Skin epidermis (tissue), 12 donors: ENCODE results near the gene HPS6.

Source experiments
- H3K27ac ChIP-seq, 21 experiments: fragments of 200-600 bp; sonication (generic) in 11 of 21; one replicate each; pipeline ENCODE4 v1.5.0; 2020; ENCODE audit warnings: mild to moderate bottlenecking in 3 of 21, inconsistent platforms in 2 of 21, moderate library complexity in 2 of 21
- H3K4me3 ChIP-seq, 7 experiments: fragments of 200-600 bp; sonication (generic) in 2 of 7; one replicate each; pipeline ENCODE4 v1.5.0; 2020; ENCODE audit warnings: inconsistent platforms in 2 of 7, mild to moderate bottlenecking in 2 of 7, moderate library complexity in 1 of 7

Gene HPS6

DNA sequence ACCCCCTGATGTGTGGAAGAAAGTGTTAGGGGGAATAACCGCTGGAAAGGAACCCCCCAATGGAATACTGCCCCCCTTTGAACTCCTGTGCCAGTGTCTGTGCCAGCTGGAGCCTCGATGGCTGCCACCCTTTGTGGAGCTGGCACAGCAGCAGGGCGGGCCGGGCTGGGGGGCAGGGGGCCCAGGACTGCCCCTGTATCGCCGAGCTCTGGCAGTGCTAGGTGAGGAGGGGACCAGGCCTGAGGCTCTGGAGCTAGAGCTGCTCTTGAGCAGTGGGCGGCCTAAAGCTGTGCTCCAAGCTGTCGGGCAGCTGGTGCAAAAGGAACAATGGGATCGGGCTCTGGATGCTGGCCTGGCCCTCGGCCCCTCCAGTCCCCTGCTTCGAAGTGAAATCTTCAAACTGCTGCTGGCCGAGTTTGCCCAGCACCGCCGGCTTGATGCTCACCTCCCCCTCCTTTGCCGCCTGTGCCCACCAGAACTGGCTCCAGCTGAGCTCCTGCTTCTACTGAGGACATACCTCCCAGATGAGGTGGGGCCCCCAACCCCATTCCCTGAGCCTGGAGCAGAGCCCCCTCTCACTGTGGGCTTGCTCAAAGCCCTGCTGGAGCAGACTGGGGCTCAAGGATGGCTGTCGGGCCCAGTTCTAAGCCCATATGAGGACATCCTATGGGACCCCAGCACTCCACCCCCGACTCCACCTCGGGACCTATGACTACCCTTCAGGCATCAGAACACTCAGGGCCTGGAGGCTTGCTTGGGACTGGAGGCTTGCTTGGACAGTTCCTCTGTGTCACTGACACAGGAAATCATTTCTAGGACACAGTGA, 2.2 kb downstream of the HPS6 start:
- Histone ChIP-seq H3K4me3 (peak overlapping the region in 1 of 7 experiments; percentile 82), H3K27ac (peak overlapping the region in 4 of 21 experiments; percentile 8 to 97 (median 54))

DNA sequence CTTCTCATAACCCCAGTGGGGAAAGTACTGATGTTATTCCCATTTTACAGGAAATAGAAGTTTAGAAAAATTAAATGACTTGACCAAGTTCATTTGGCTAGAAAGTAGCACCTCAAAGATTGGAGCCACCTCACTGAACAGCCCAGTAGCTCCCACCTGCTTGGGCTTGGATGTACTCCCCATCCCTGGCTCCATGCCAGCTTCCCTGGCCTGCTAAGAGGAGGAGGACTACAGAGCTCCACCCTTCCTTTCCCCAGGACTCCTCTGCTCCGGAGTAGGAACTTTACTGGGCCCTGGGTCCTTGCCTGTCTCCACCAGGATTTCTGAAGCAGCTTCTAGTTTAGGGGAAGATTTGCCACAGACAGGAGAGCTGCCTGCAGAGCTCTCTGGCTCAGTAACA, 3.1 kb downstream of the HPS6 start:
- Histone ChIP-seq H3K27ac (peak overlapping the region in 1 of 21 experiments; percentile 1), H3K4me3 (no peak overlapping the region)

DNA sequence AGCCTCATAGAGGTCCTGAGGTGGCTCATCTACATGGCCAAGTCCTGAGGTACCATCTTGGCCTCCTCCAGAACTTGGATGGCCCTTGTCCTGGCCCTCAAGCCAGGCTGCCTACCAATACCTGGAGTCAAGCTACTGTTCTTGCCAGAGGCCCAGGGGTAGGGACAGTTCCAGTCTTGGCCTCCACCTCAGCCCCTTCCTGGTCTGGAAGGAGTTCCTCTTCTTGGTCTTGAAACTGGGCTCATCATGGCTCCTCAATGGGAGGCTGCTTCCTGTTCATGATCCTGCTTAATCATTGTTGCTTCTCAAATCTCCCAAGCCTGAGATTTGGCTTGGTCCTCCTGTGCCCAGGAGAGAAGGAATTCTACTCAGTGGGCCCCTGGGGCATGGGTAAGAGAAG, 3.9 kb downstream of the HPS6 start:
- H3K27ac ChIP-seq, result peak overlapping the region in 3 of 21 experiments; percentile 20 to 44 (median 25)
- no peak overlapping the region for H3K4me3 ChIP-seq

DNA sequence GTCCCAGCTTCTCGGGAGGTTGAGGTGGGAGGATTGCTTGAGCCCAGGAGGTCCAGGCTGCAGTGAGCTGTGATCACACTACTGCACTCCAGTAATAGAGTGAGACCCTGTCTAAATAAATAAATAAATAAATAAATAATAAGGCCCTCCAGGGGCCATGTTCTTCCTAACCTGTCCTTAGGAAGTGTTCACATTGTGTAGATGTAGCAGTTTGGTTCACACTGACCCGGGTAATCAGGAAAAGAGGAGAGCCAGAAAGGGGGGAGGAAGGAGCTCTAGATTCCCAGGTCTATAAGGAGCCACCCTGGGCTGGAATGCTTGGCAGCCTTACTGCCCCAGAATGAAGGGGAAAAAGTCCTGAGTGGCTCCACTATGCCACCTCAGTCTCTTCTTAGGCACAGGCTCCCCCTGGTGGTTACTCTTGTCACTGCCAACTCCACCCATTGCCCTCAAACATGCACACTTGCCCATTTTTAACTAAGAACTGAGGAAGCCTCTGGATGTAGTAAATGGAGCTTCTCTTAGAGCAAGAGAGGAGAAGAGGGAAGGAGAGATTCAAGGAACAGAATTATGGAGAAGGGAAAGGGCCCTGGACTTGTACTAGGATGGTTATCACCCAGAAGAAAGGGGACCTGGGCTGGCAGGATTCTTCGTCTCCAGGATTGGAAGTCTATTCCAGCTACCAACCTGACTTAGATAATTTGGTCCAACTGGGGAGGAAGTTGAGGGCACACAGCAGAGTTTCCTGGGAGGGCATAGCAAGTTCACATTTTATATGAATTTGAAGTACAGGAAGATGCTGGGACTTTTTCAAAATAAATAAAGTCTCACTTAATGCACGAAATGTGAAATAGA, 7.8 kb downstream of the HPS6 start:
- H3K4me3 ChIP-seq, result no peak overlapping the region

DNA sequence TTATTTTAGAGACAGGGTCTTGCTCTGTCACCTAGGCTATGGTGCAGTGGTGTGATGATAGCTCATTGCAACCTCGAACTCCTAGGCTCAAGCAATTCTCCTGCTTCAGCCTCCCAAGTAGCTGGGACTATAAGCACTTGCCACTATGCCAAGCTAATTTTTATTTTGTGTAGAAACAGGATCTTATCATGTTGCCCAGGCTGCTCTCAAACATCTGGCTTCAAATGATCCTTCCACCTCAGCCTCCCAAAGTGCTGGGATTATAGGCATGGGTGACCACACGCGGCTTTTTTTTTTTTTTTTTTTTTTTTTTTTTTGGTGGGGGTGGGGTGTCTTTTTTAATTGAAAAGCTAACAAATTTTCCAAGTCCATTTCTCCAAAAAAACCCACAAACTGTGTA, 18.4 kb downstream of the HPS6 start:
- H3K27ac ChIP-seq, result no peak overlapping the region
- H3K4me3 ChIP-seq, result no peak overlapping the region

More for the DNA sequence above, 7.8 kb downstream of the HPS6 start:
- H3K27ac ChIP-seq, result no peak overlapping the region

DNA sequence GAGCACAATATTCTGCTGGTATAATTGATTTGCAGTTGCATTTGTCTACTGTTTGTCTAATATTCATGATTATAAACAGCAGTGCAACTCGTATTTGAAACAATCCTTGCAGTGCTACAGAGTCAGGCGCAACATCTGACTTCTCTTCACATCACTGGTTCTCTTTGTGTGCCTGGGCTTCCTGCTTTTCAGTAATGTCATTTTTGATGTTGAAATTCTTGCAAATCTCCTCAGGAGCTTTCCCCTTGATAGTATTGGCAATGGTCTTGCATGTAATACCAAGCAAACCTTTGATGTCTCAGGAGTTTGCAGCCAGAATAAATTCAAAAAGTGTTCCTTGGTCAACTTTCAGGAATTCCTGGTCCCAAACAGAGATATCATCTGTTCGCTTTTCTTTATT, 20.2 kb downstream of the HPS6 start:
- H3K27ac ChIP-seq, result no peak overlapping the region
- no peak overlapping the region for H3K4me3 ChIP-seq

DNA sequence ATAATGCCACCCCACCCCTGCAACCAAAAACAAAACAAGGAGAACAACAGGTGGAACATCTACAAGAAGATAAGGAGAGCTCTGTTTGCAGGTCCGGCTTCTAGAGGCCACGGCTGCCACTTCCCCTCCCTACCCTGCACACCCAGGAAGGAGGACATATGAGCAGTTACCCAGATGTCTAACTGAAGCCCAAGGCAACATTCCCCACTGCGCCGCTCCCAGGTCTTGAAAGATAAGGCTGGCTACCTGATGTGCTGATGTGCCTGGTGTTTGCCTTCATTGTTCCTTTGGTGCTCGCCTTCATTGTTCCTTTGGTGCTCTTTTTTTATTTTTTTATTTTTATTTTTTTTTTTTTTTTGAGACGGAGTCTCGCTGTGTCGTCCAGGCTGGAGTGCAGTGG, 21.0 kb downstream of the HPS6 start:
- Histone ChIP-seq H3K4me3 (no peak overlapping the region), H3K27ac (no peak overlapping the region)

DNA sequence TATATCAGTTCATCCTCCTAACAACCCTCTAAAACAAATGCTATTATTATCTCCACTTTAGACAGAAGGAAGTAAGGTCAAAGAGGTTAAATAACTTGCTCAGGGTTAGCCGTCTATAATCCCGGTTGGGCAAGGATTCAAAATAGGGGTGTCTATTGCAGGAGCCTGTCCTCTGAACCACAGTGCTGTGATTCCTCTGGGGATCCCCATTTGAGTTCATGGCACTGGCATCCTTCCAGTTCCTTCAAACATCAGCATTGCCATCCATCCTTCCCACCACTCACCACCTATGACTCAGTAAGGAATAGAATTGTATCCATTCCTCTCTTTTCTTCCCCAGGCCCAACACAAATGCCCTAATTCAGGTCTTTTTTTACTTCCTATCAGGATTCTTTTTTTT, 25.6 kb downstream of the HPS6 start:
- Histone ChIP-seq H3K27ac (no peak overlapping the region), H3K4me3 (no peak overlapping the region)

DNA sequence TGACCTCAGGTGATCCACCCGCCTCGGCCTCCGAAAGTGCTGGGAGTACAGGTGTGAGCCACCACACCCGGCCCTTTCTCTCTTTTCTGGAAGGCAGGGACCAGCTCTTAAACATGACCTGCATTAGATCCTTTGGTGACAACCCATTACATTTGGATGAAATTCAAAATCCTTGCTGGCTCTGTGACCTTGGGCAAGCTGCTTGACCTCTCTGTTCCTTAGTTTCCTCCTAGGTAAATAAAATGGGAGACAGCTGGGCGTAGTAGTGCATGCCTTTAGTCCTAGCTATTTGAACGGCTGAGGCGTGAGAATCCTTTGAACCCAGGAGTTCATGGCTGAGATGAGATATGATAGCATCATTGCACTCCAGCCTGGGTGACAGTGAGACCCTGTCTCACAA, 31.3 kb downstream of the HPS6 start:
- Histone ChIP-seq H3K4me3 (no peak overlapping the region), H3K27ac (no peak overlapping the region)

DNA sequence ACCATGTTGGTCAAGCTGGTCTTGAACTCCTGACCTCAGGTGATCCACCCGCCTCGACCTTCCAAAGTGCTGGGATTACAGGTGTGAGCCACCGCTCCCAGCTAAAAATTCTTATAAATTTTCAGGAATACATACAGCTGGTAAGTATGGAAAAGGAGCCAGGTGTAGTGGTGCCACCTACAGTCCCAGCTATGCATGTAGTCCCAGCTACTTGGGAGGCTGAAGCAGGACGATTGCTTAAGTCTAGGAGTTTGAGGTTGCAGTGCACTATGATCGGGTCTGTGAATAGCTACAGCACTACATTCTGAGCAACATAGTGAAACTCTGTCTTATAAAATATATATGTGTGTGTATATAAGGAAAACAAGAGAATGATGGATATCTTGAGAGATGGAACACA, 36.0 kb downstream of the HPS6 start:
- Histone ChIP-seq H3K4me3 (no peak overlapping the region), H3K27ac (no peak overlapping the region)

DNA sequence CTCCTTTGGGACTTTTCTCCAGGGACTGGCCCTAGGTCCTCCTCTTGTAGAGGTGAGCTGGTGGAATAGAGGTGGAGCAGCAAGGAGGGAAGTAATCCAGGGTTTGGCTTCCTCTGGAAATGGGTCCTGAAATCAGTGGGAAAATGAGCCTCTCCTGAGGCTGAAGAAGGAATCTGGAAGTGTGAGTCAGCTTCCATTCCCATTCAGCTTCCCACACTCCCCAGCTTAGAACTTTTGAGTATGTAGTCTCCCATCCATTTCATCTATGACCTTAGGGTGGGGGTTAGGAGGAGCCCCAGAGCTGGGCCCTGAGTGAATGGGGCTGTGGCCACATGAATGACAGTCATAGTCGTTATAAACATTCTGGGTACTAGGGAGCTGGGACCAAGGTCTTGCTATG, 37.3 kb downstream of the HPS6 start:
- Histone ChIP-seq H3K27ac (no peak overlapping the region), H3K4me3 (no peak overlapping the region)

DNA sequence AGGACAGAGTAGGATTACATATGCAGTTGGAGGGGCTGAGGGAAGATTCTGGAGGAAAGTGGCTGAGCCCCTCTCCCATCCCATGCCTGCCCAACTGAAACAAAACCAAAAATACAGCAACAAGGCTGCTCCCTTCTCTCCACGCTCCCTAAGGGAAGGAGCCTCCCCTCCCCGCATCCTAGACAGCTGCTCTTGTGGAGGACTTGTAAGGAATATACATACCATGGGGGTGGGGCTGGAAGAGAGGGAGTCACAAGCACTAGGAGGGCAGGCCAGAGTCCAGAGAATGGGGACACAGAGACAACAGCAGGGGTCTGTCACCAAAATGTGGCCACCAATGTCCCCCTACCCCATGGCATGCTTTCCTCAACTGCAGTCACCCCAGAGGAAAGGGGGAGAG, 41.8 kb downstream of the HPS6 start:
- Histone ChIP-seq H3K27ac (no peak overlapping the region), H3K4me3 (no peak overlapping the region)

DNA sequence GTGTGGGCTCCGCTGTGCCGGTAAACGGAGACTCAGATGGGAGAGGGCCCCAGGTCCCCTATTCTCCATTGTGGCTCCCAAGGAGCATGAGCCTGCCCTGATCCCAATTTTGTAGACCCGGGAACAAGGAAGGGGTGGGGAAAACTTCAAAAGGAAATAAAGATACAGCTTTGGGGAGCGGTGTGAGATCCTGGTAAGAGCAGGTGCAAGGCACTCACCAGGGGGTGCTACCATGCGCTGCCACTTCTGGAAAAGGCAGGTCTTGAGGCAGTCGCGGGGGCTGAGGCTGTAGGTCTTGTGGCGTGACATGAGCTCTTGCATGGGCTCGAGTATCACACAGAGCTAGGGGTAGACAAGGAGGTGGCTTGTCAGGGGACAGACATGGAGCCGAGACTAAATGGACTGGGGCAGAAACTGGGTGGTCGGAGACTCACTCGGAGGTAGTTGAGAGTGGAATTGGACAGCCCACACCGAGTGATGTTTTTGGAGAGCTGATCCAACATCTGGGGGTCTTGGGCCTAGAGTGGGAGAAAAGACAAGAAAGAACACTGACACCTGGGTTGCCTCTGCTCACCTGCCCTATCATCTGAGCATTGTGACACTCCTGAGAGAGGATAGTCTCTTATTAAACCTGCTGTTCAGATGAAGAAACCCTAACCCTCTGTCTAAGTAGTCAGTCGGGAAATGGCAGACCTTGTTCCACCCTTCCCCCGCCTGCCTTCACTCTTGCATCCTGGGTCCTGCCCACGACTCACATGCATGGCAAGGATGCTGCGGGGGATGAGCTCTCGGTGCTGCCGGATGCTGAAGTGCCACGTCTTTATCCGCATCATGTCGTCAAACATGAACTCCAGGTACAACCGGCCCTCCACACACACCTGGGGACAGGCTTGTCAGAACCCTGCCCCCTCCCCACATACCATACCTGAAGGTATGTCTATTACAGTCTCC, 44.3 kb downstream of the HPS6 start:
- Histone ChIP-seq H3K4me3 (no peak overlapping the region), H3K27ac (no peak overlapping the region)

DNA sequence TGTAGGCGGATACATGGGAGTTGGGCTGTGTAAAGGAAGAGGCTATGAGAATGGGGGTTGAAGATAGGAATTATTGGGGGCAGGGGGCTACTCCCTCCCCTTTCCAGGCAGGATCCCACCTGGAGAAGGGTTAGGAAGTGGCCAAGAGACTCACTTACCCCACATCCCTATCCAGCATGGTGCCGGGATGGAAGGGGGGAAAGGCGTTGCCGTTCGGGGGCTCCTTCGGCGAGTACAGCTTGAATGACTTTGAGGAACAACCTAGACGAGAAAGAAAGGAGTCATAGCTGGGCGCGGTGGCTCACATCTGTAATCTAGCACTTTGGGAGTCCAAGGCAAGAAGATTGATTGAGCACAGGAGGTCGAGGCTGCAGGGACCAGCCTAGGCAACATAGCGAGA, 46.1 kb downstream of the HPS6 start:
- Histone ChIP-seq H3K27ac (no peak overlapping the region), H3K4me3 (no peak overlapping the region)

DNA sequence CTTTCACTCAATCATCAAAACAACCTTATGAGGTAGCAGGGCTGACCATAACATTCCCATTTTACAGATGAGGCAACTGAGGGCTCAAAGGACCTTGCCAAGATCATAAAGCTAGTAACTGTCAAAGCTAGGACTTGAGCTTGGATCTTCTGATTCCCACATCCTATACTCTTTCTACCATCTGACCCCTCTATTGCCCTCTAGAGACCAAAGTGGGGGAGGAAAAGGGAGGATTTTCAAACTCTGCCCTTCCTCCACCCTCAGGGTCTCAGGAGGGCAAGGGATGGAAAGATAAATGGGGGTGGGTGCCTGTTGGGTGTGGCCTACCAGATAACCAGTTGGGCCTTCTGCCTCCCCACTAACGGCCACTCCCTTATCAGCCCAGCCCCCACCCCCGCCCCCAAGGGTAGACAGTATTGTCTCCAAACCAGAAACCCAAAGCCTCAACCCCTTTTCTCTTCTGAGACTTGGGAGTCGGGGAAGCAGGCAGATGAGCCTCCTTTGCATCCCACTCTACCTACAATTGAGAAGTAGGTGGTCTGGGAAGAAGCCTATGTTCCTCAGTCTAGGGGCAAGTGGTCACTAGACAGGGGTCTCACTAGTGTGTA, 47.2 kb downstream of the HPS6 start:
- peak overlapping the region in 5 of 7 experiments; percentile 0 to 83 (median 71) for H3K4me3 ChIP-seq
- peak overlapping the region in 17 of 21 experiments; percentile 2 to 98 (median 91) for H3K27ac ChIP-seq

DNA sequence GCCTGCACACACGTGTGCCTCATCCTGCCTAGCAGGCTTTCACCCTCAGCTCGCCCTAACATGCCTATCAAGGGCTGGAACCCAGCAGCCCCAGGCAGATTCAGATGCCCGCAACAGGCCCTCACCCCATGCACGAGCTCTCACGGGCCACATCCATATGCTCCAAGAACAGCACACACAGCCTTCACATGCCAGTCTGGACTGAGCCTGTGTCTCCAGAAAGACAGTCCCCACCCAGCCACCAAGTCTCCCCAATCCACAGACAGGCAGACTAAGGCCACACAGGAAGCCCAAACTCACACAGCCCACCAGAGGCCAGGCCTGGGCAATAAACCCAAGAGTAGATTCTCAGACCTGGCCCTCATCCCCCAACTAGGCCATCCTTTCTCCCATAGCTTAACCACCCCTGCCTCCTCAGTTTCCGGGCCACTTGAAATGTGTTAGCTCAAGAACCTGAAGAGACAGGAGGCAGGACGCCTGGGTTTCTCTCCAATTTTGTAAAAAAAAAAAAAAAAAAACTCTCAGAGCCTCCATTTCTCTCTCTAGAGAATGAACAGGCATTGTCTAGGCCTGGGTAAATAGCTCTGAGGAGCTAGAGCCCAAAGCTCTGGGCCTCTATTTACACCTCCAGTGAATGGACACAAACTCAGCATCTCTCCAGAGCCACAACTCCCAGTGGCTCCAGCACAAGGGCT, 48.3 kb downstream of the HPS6 start:
- Histone ChIP-seq H3K4me3 (peak overlapping the region; percentile 54 to 83 (median 75)), H3K27ac (peak overlapping the region in 20 of 21 experiments; percentile 19 to 98 (median 92))

DNA sequence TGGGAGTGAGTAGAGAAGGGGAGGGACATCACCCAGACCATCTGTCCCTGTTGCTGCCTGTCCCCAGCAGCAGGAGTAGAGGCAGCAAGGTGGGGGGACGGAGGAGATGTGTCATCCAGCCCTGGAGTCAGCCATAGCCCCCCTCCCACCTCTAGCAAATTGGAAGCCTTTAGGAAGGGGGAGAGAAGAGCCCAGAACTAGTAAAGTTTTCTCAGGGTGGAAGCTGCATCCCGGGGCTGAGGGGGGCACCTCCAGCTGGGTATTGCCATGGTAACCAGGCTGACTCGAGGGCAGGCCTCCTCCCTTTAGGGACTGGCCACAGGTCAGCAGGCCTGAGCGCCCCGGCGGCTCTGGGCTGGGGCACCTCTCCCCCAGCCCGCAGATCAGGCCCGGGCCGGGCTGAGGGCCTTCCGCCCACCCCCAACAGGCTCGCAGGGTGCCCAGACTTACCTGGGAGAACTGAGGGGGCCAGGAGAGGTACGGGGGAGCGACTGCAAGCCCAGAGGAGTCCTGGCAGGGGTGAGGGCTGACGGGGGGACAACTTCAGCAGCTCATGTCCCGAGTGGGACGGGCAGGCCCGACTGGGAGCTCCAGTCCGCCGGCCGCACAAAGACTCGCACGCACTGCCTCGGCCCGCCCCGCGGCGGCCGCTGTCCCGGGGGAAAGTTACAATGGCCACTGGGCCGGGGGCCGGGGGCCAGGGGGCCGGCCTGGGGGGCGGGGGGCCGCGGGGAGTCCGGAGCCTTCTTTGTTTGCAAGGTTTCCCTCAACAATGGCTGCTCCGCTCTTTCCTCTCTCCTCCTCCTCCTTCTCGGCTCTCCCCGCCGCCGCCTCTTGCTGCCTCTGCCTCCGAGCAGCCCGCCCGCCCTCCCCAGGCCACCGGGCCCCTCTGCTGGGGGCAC, 49.1 kb downstream of the HPS6 start:
- Histone ChIP-seq H3K27ac (peak overlapping the region; percentile 54 to 98 (median 92)), H3K4me3 (peak overlapping the region; percentile 54 to 83 (median 75))
